ENCODE results near the gene SRXN1.
"Not testable (repeated sequence)": the region's sequence is repeated elsewhere in the genome, so short reads cannot be mapped to it uniquely, and the experiment has no call there.

The SRXN1 gene

GRCh38 chr20:653110-653589 lies at the start of gene SRXN1:
TSS of gene SRXN1 (minus strand) at chr20:653200. CDS start at chr20:653185, 15 bp downstream.
- peaks cover 10% of the 10 kb centered on the region for H3K27me3 Mint-ChIP-seq
- H3K36me3 Mint-ChIP-seq = peaks cover 4% of the 10 kb centered on the region
- peak within 1 kb of the TSS; percentile 83 for H3K27ac Mint-ChIP-seq
- H3K9me3 Mint-ChIP-seq (ENCODE audit: low read depth) = no peaks in the 10 kb centered on the region
- peaks cover 27% of the 10 kb centered on the region for H3K4me1 Mint-ChIP-seq (ENCODE audit: low read depth)
- H3K4me3 Mint-ChIP-seq = peak within 1 kb of the TSS; percentile 89

GRCh38 chr20:701401-702129 lies 48.6 kb upstream of the SRXN1 start:
- Mint-ChIP-seq H3K4me3 (no peak overlapping the region), H3K9me3 (ENCODE audit: low read depth) (no peaks in the 10 kb centered on the region), H3K27me3 (peaks cover 3% of the 10 kb centered on the region), H3K27ac (no peak overlapping the region), H3K4me1 (ENCODE audit: low read depth) (no peaks in the 10 kb centered on the region), H3K36me3 (no peaks in the 10 kb centered on the region)

GRCh38 chr20:699811-700338 lies 46.9 kb upstream of the SRXN1 start:
- no peaks in the 10 kb centered on the region for H3K36me3 Mint-ChIP-seq
- no peak overlapping the region for H3K27ac Mint-ChIP-seq
- H3K27me3 Mint-ChIP-seq = no peaks in the 10 kb centered on the region
- H3K4me3 Mint-ChIP-seq = no peak overlapping the region
- no peaks in the 10 kb centered on the region for H3K4me1 Mint-ChIP-seq (ENCODE audit: low read depth)
- no peaks in the 10 kb centered on the region for H3K9me3 Mint-ChIP-seq (ENCODE audit: low read depth)

GRCh38 chr20:699342-699741 lies 46.3 kb upstream of the SRXN1 start:
- Mint-ChIP-seq H3K4me1 (ENCODE audit: low read depth) (no peaks in the 10 kb centered on the region), H3K9me3 (ENCODE audit: low read depth) (no peaks in the 10 kb centered on the region), H3K36me3 (no peaks in the 10 kb centered on the region)

GRCh38 chr20:698276-698675 lies 45.3 kb upstream of the SRXN1 start:
- H3K36me3 Mint-ChIP-seq = no peaks in the 10 kb centered on the region
- H3K27me3 Mint-ChIP-seq = no peaks in the 10 kb centered on the region
- no peak overlapping the region for H3K4me3 Mint-ChIP-seq
- H3K9me3 Mint-ChIP-seq (ENCODE audit: low read depth) = no peaks in the 10 kb centered on the region
- no peak overlapping the region for H3K27ac Mint-ChIP-seq
- no peaks in the 10 kb centered on the region for H3K4me1 Mint-ChIP-seq (ENCODE audit: low read depth)

More at GRCh38 chr20:699342-699741, 46.3 kb upstream of the SRXN1 start:
- Mint-ChIP-seq H3K27me3 (no peaks in the 10 kb centered on the region), H3K27ac (no peak overlapping the region), H3K4me3 (no peak overlapping the region)

GRCh38 chr20:697826-698225 lies 44.8 kb upstream of the SRXN1 start:
- H3K4me3 Mint-ChIP-seq = no peak overlapping the region
- no peaks in the 10 kb centered on the region for H3K36me3 Mint-ChIP-seq
- no peaks in the 10 kb centered on the region for H3K9me3 Mint-ChIP-seq (ENCODE audit: low read depth)
- no peaks in the 10 kb centered on the region for H3K27me3 Mint-ChIP-seq
- no peaks in the 10 kb centered on the region for H3K4me1 Mint-ChIP-seq (ENCODE audit: low read depth)
- H3K27ac Mint-ChIP-seq = no peak overlapping the region

- Mint-ChIP-seq H3K9me3 (ENCODE audit: low read depth) (no peaks in the 10 kb centered on the region), H3K27me3 (no peaks in the 10 kb centered on the region), H3K4me3 (no peak overlapping the region)
Measured at GRCh38 chr20:695165-695866, 42.3 kb upstream of the SRXN1 start.

GRCh38 chr20:694496-694895 lies 41.5 kb upstream of the SRXN1 start:
- H3K4me3 Mint-ChIP-seq = no peak overlapping the region
- H3K27me3 Mint-ChIP-seq = no peaks in the 10 kb centered on the region
- H3K9me3 Mint-ChIP-seq (ENCODE audit: low read depth) = no peaks in the 10 kb centered on the region
- no peak overlapping the region for H3K27ac Mint-ChIP-seq
- no peaks in the 10 kb centered on the region for H3K36me3 Mint-ChIP-seq
- no peaks in the 10 kb centered on the region for H3K4me1 Mint-ChIP-seq (ENCODE audit: low read depth)

More at GRCh38 chr20:695165-695866, 42.3 kb upstream of the SRXN1 start:
- no peaks in the 10 kb centered on the region for H3K36me3 Mint-ChIP-seq
- H3K4me1 Mint-ChIP-seq (ENCODE audit: low read depth) = no peaks in the 10 kb centered on the region
- H3K27ac Mint-ChIP-seq = no peak overlapping the region

GRCh38 chr20:693786-694185 lies 40.8 kb upstream of the SRXN1 start:
- not testable (repeated sequence) for H3K4me3 Mint-ChIP-seq; H3K4me1 Mint-ChIP-seq (ENCODE audit: low read depth); H3K36me3 Mint-ChIP-seq; H3K27me3 Mint-ChIP-seq; H3K9me3 Mint-ChIP-seq (ENCODE audit: low read depth); H3K27ac Mint-ChIP-seq

GRCh38 chr20:692044-692443 lies 39.0 kb upstream of the SRXN1 start:
- H3K36me3 Mint-ChIP-seq = no peaks in the 10 kb centered on the region
- no peak overlapping the region for H3K27ac Mint-ChIP-seq
- H3K27me3 Mint-ChIP-seq = no peaks in the 10 kb centered on the region
- no peak overlapping the region for H3K4me3 Mint-ChIP-seq
- no peaks in the 10 kb centered on the region for H3K4me1 Mint-ChIP-seq (ENCODE audit: low read depth)
- no peaks in the 10 kb centered on the region for H3K9me3 Mint-ChIP-seq (ENCODE audit: low read depth)

- no peaks in the 10 kb centered on the region for H3K4me1 Mint-ChIP-seq (ENCODE audit: low read depth)
- H3K27me3 Mint-ChIP-seq = peaks cover 3% of the 10 kb centered on the region
- no peak overlapping the region for H3K27ac Mint-ChIP-seq
- H3K36me3 Mint-ChIP-seq = no peaks in the 10 kb centered on the region
- no peak overlapping the region for H3K4me3 Mint-ChIP-seq
- H3K9me3 Mint-ChIP-seq (ENCODE audit: low read depth) = no peaks in the 10 kb centered on the region
Measured at GRCh38 chr20:689947-690346, 36.9 kb upstream of the SRXN1 start.

GRCh38 chr20:689348-689747 lies 36.3 kb upstream of the SRXN1 start:
- Mint-ChIP-seq H3K27ac (no peak overlapping the region), H3K9me3 (ENCODE audit: low read depth) (no peaks in the 10 kb centered on the region), H3K4me1 (ENCODE audit: low read depth) (no peaks in the 10 kb centered on the region), H3K27me3 (peaks cover 3% of the 10 kb centered on the region), H3K4me3 (no peak overlapping the region), H3K36me3 (no peaks in the 10 kb centered on the region)

- H3K4me1 Mint-ChIP-seq (ENCODE audit: low read depth) = no peaks in the 10 kb centered on the region
- peaks cover 3% of the 10 kb centered on the region for H3K27me3 Mint-ChIP-seq
- H3K36me3 Mint-ChIP-seq = no peaks in the 10 kb centered on the region
- H3K27ac Mint-ChIP-seq = no peak overlapping the region
- no peak overlapping the region for H3K4me3 Mint-ChIP-seq
- H3K9me3 Mint-ChIP-seq (ENCODE audit: low read depth) = no peaks in the 10 kb centered on the region
Measured at GRCh38 chr20:688809-689212, 35.8 kb upstream of the SRXN1 start.

GRCh38 chr20:687468-688203 lies 34.6 kb upstream of the SRXN1 start:
- Mint-ChIP-seq H3K9me3 (ENCODE audit: low read depth) (no peaks in the 10 kb centered on the region), H3K4me1 (ENCODE audit: low read depth) (no peaks in the 10 kb centered on the region), H3K36me3 (no peaks in the 10 kb centered on the region), H3K27me3 (peaks cover 6% of the 10 kb centered on the region), H3K27ac (no peak overlapping the region), H3K4me3 (no peak overlapping the region)
